Keratinocyte (primary cell): ENCODE results near the gene RAB37. TPM values are rescaled to one million over a fixed set of nuclear protein-coding genes. Genes with fewer than 3 reads are reported as not detected.

Source experiments
- DNase-seq: peaks from one replicate; pipeline ENCODE4 v3.0.0-alpha.2; 2011; ENCODE audit warnings: low read depth, missing footprints, low spot score
- FAIRE-seq: peaks from 2 replicates; lab custom pipeline; 2011; peaks lifted over from hg19 to GRCh38; lab: Jason Lieb, UNC
- H2AFZ ChIP-seq: 2 replicates; pipeline ENCODE4 v1.6.0; 2012; ENCODE audit warnings: low read length, control low read depth, inconsistent platforms; ENCODE audit not compliant: control insufficient read depth
- H3K27ac ChIP-seq: 2 replicates; pipeline ENCODE4 v1.5.1; 2011; ENCODE audit warnings: low read length; ENCODE audit not compliant: control insufficient read depth, insufficient read depth
- H3K27me3 ChIP-seq: 3 replicates; pipeline ENCODE4 v1.6.0; 2011; ENCODE audit warnings: low read length; ENCODE audit not compliant: control insufficient read depth, insufficient read depth; ENCODE audit errors: extremely low read depth
- H3K36me3 ChIP-seq, 2 experiments: 2 replicates in 1 of 2; 3 replicates in 1 of 2; pipeline ENCODE4 v1.5.1; 2011; ENCODE audit warnings: low read length in 2 of 2, mild to moderate bottlenecking in 1 of 2; ENCODE audit not compliant: control insufficient read depth in 2 of 2, insufficient read depth in 2 of 2; ENCODE audit errors: extremely low read depth in 1 of 2
- H3K4me1 ChIP-seq: 3 replicates; pipeline ENCODE4 v1.5.1; 2011; ENCODE audit warnings: low read length; ENCODE audit not compliant: control insufficient read depth, insufficient read depth; ENCODE audit errors: extremely low read depth
- H3K4me2 ChIP-seq: 3 replicates; pipeline ENCODE4 v1.6.0; 2011; ENCODE audit warnings: low read depth, low read length; ENCODE audit not compliant: control insufficient read depth, insufficient read depth; ENCODE audit errors: extremely low read depth
- H3K4me3 ChIP-seq, 3 experiments: fragments of 200-600 bp in 1 of 3; sonication (generic) in 1 of 3; 2 replicates in 2 of 3; 3 replicates in 1 of 3; pipeline ENCODE4 v1.5.1; 2011 to 2016; ENCODE audit warnings: low read length in 3 of 3, mild to moderate bottlenecking in 3 of 3, control low read depth in 2 of 3, inconsistent platforms in 1 of 3, low read depth in 1 of 3, mixed read lengths in 1 of 3, mixed run types in 1 of 3, moderate library complexity in 1 of 3; ENCODE audit not compliant: control insufficient read depth in 2 of 3, insufficient read depth in 2 of 3; ENCODE audit errors: extremely low read depth in 1 of 3
- H3K79me2 ChIP-seq: 2 replicates; pipeline ENCODE4 v1.6.0; 2012; ENCODE audit warnings: low read length; ENCODE audit not compliant: control insufficient read depth, insufficient read depth
- H3K9ac ChIP-seq: 3 replicates; pipeline ENCODE4 v1.6.0; 2011; ENCODE audit warnings: low read length; ENCODE audit not compliant: control insufficient read depth, insufficient read depth; ENCODE audit errors: extremely low read depth
- H3K9me1 ChIP-seq: 3 replicates; pipeline ENCODE4 v1.6.0; 2011; ENCODE audit warnings: low read length; ENCODE audit not compliant: control insufficient read depth, insufficient read depth; ENCODE audit errors: extremely low read depth
- H3K9me3 ChIP-seq: 2 replicates; pipeline ENCODE4 v1.5.1; 2012; ENCODE audit warnings: low read depth, low read length; ENCODE audit not compliant: control insufficient read depth
- H4K20me1 ChIP-seq: 3 replicates; pipeline ENCODE4 v1.6.0; 2011; ENCODE audit warnings: low read length; ENCODE audit not compliant: control insufficient read depth, insufficient read depth; ENCODE audit errors: extremely low read depth
- CTCF ChIP-seq, 3 experiments: IDR thresholded peaks in 1 of 3; conservative IDR thresholded peaks in 1 of 3; optimal IDR thresholded peaks in 1 of 3; 2 replicates in 2 of 3; 3 replicates in 1 of 3; pipeline versions ENCODE3 to v1.5.1; 2011; ENCODE audit warnings: low read length in 3 of 3, mild to moderate bottlenecking in 3 of 3, moderate library complexity in 2 of 3, control low read depth in 1 of 3, inconsistent platforms in 1 of 3; ENCODE audit not compliant: insufficient read depth in 2 of 3; ENCODE audit errors: extremely low read depth in 1 of 3
- EZH2 ChIP-seq: IDR thresholded peaks from one replicate; pipeline ENCODE4 v1.6.1; 2012; ENCODE audit warnings: inconsistent platforms, mild to moderate bottlenecking, low read length, moderate library complexity
- dilution Hi-C: fragments of 300-500 bp; cut with MboI; formaldehyde crosslinking; loops from one replicate; pipeline ENCODE4 v1.7.0; 2020; ENCODE audit warnings: low sequenced_read_pairs; ENCODE audit not compliant: extremely low pct_ligation_motif_present
- polyA plus RNA-seq, 5 experiments: library from polyadenylated mRNA; depleted of rRNA in 3 of 5; stranded (reverse) in 3 of 5; stranded (forward) in 1 of 5; unstranded in 1 of 5; fragments of >200 nt; gene quantifications; 1 replicate in 1 of 5; 2 replicates in 3 of 5; 3 replicates in 1 of 5; pipeline versions ENCODE4 v1.2.1 to v1.2.3, GENCODE V29; 2011 to 2012; ENCODE audit warnings: missing spikeins in 2 of 5, low read depth in 1 of 5, low replicate concordance in 1 of 5

RAB37 gene
- polyA plus RNA-seq, 1 donor (not counting 4 experiments of a cell fraction or from before 2014, with no cell fraction given): 0.03 TPM

- TF ChIP-seq CTCF (optimal IDR thresholded peaks at IDR 0.05 in 1 of 3, IDR thresholded peaks at IDR 0.05 in 1 of 3, conservative IDR thresholded peaks at IDR 0.05 in 1 of 3; ENCODE audit: extremely low read depth in 1 of 3, insufficient read depth in 2 of 3, low read length in 3 of 3): no peak
- TF ChIP-seq EZH2: no peak
- Histone ChIP-seq H3K9me3 (no peaks in the 10 kb centered on the region), H3K27me3 (peaks cover 7% of the 10 kb centered on the region), H3K36me3 (no peaks in the 10 kb centered on the region), H3K4me1 (peaks cover 20% of the 10 kb centered on the region), H4K20me1 (peaks cover 2% of the 10 kb centered on the region), H3K9me1 (peaks cover 5% of the 10 kb centered on the region), H3K4me3 (no peak overlapping the region), H3K27ac (no peak overlapping the region), H3K4me2 (no peak overlapping the region), H3K9ac (no peak overlapping the region), H3K79me2 (peaks cover 27% of the 10 kb centered on the region), H2AFZ (no peak overlapping the region)
- dilution Hi-C loops: no loop called here
- DNase-seq (no peak), FAIRE-seq (no peak)
Observed at GRCh38 chr17:74746376-74746775, 9.3 kb downstream of the RAB37 start.

- no peak for DNase-seq
- H3K9me1 ChIP-seq: peaks cover 5% of the 10 kb centered on the region
- H3K4me3 ChIP-seq: no peak overlapping the region
- no peak overlapping the region for H3K9ac ChIP-seq
- no peaks in the 10 kb centered on the region for H3K9me3 ChIP-seq
- peaks cover 1% of the 10 kb centered on the region for H4K20me1 ChIP-seq
- no peak overlapping the region for H3K27ac ChIP-seq
- dilution Hi-C loops: no loop called here
- no peak for FAIRE-seq
- no peak overlapping the region for H3K4me2 ChIP-seq
- peaks cover 20% of the 10 kb centered on the region for H3K4me1 ChIP-seq
- no peak overlapping the region for H2AFZ ChIP-seq
- H3K27me3 ChIP-seq: peaks cover 1% of the 10 kb centered on the region
- peaks cover 33% of the 10 kb centered on the region for H3K79me2 ChIP-seq
- no peaks in the 10 kb centered on the region for H3K36me3 ChIP-seq
- no peak for TF ChIP-seq CTCF (optimal IDR thresholded peaks at IDR 0.05 in 1 of 3, IDR thresholded peaks at IDR 0.05 in 1 of 3, conservative IDR thresholded peaks at IDR 0.05 in 1 of 3; ENCODE audit: extremely low read depth in 1 of 3, insufficient read depth in 2 of 3, low read length in 3 of 3)
Observed at GRCh38 chr17:74746922-74747321, 9.9 kb downstream of the RAB37 start.
